Pancreas (tissue), 10 donors: ENCODE data around the gene ARID4A. TPM values are rescaled to one million over a fixed set of nuclear protein-coding genes. Genes with fewer than 3 reads are reported as not detected.

ENCODE experiments used
- ATAC-seq, 4 donors: fragments of 200-7000 bp; cut with Tn5 transposase; one replicate each; pipeline versions ENCODE4 v1.8.0 to v1.9.1; 2020; ENCODE audit warnings: mild to moderate bottlenecking in 4 of 4, moderate library complexity in 4 of 4
- DNase-seq, 6 donors: peaks; one replicate each; pipeline ENCODE4 v3.0.0-alpha.2; 2020
- FAIRE-seq: peaks from 2 replicates; lab custom pipeline; 2012; peaks lifted over from hg19 to GRCh38; lab: Jason Lieb, UNC
- H3K27ac ChIP-seq, 4 donors: fragments of 200-600 bp; sonication (generic); 1 replicate in 3 of 4; 2 replicates in 1 of 4; pipeline versions ENCODE4 v1.5.0 to v1.8.0; 2020
- H3K27me3 ChIP-seq, 4 donors: fragments of 200-600 bp; one replicate each; pipeline ENCODE4 v1.8.0; 2021
- H3K36me3 ChIP-seq, 3 donors: fragments of 200-600 bp; sonication (generic) in 1 of 3; one replicate each; pipeline versions ENCODE4 v1.5.0 to v1.8.0; 2020 to 2021
- H3K4me1 ChIP-seq, 3 donors: fragments of 200-600 bp; one replicate each; pipeline ENCODE4 v1.8.0; 2021
- H3K4me3 ChIP-seq, 4 donors: fragments of 200-600 bp; sonication (generic) in 2 of 4; one replicate each; pipeline versions ENCODE4 v1.5.0 to v1.8.0; 2020 to 2021
- H3K9me3 ChIP-seq, 4 donors: fragments of 200-600 bp; one replicate each; pipeline ENCODE4 v1.8.0; 2021
- WGBS, 2 donors: extraction: QIAGEN DNeasy Blood & Tissue Kit; methylation state at CpG; one replicate each; pipeline ENCODE4 v1.1.7; 2013; 5-methylcytosine and 5-hydroxymethylcytosine counted together
- intact Hi-C, 3 donors: fragments of 100-400 bp; cut with DNase I; formaldehyde crosslinking; loops; one replicate each; pipeline versions ENCODE4 v1.11.1 to v1.14.2; 2022
- polyA plus RNA-seq, 2 donors: library from polyadenylated mRNA; stranded (reverse); fragments of 200-250 nt; gene quantifications; one replicate each; pipeline ENCODE4 v1.2.3, GENCODE V29; 2013
- total RNA-seq, 6 donors: library from RNA; stranded (reverse); fragmentation: NEBNext Ultra II Directional in 4 of 6; extraction: Animal tissue kit (Norgen Biotek cat#: 25700) in 4 of 6; gene quantifications; one replicate each; pipeline versions ENCODE4 v1.2.1 to v1.2.4, GENCODE V29; 2021 to 2023
- TF ChIP-seq, protein P1 (sequence below), 4 donors: fragments of 200-600 bp; sonication (generic) in 3 of 4; IDR thresholded peaks; one replicate each; pipeline versions ENCODE4 v1.5.0 to v1.8.0; 2021; ENCODE audit warnings: antibody characterized with exemption in 4 of 4
- donor health status: healthy with polysubstance abuse.
- donor health status: DM: no; HTN: no; CAD: no; lungs with moderate emphysema.
- donor health status: DM: no; HTN: no; CAD: no.
- donor health status: control.
- donor health status: control.
- donor health status: Bipolar disorder and iron deficiency.
- donor health status: DM: yes; HTN: yes; CAD: no.
- donor health status: DM: no; HTN: no; CAD: no.
- donor health status: DM: no; HTN: no; CAD: no.
- donor health status: DM: yes; HTN: yes; CAD: no.

ARID4A gene
- total and polyA plus RNA-seq, 8 donors = 5.5 to 20.2 (median 11.3) TPM

- Histone ChIP-seq H3K36me3 (no peaks in the 10 kb centered on the region), H3K4me1 (peaks cover 10 to 25% (median 16%) of the 10 kb centered on the region in 3 donors), H3K27ac (peak overlapping the region; percentile 82 to 96 (median 90)), H3K27me3 (no peaks in the 10 kb centered on the region), H3K4me3 (peak overlapping the region; percentile 34 to 67 (median 50)), H3K9me3 (no peaks in the 10 kb centered on the region)
- WGBS, 2 donors = 0% methylated on average over 10 of the region's 10 CpGs
- intact Hi-C loops = loop anchor here in 1 of 3 donors (10.0 kb wide), 1 partner anchor 53 kb away; the partner anchor contains the start of gene PSMA3
- no peak for FAIRE-seq
- DNase-seq = no peak
- ATAC-seq = peak; percentile 0 to 4 (median 2)
- TF ChIP-seq, protein P1, sequence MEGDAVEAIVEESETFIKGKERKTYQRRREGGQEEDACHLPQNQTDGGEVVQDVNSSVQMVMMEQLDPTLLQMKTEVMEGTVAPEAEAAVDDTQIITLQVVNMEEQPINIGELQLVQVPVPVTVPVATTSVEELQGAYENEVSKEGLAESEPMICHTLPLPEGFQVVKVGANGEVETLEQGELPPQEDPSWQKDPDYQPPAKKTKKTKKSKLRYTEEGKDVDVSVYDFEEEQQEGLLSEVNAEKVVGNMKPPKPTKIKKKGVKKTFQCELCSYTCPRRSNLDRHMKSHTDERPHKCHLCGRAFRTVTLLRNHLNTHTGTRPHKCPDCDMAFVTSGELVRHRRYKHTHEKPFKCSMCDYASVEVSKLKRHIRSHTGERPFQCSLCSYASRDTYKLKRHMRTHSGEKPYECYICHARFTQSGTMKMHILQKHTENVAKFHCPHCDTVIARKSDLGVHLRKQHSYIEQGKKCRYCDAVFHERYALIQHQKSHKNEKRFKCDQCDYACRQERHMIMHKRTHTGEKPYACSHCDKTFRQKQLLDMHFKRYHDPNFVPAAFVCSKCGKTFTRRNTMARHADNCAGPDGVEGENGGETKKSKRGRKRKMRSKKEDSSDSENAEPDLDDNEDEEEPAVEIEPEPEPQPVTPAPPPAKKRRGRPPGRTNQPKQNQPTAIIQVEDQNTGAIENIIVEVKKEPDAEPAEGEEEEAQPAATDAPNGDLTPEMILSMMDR (IDR thresholded peaks at IDR 0.05) = no peak
These were observed 968 bp upstream of the ARID4A start for GRCh38 chr14:58297412-58297761.

GRCh38 chr14:58297762-58298476 is 436 bp upstream of the ARID4A start:
- ATAC-seq (peak; percentile 89 to 96 (median 90)), FAIRE-seq (peak; percentile 99), DNase-seq (peak; percentile 93 to 99 (median 98))
- no peaks in the 10 kb centered on the region for H3K9me3 ChIP-seq
- TF ChIP-seq, protein P1 (IDR thresholded peaks at IDR 0.05) = no peak
- H3K27me3 ChIP-seq = no peaks in the 10 kb centered on the region
- peaks cover 10 to 25% (median 16%) of the 10 kb centered on the region in 3 donors for H3K4me1 ChIP-seq
- 1% methylated on average over 40 of the region's 40 CpGs for WGBS, 2 donors
- peak overlapping the region; percentile 87 to 99 (median 92) for H3K4me3 ChIP-seq
- H3K27ac ChIP-seq = peak overlapping the region; percentile 89 to 96 (median 94)
- intact Hi-C loops = loop anchor here in 1 of 3 donors (10.0 kb wide), 1 partner anchor 53 kb away; the partner anchor contains the start of gene PSMA3
- H3K36me3 ChIP-seq = no peaks in the 10 kb centered on the region

GRCh38 chr14:58299401-58300330 is 1.3 kb downstream of the ARID4A start:
- H3K27ac ChIP-seq = peak overlapping the region; percentile 86 to 96 (median 94)
- WGBS, 2 donors = 1 to 3% methylated on average over 48 of the region's 48 CpGs
- TF ChIP-seq, protein P1 (IDR thresholded peaks at IDR 0.05) = no peak

GRCh38 chr14:58301416-58301815 is 3.1 kb downstream of the ARID4A start:
- intact Hi-C loops = no loop called here
- peaks cover 10 to 18% (median 16%) of the 10 kb centered on the region in 3 donors for H3K4me1 ChIP-seq
- H3K36me3 ChIP-seq = peaks cover 0 to 5% (median 3%) of the 10 kb centered on the region in 3 donors
- DNase-seq (no peak), FAIRE-seq (no peak), ATAC-seq (no peak)
- no peaks in the 10 kb centered on the region for H3K27me3 ChIP-seq
- H3K9me3 ChIP-seq = no peaks in the 10 kb centered on the region
- TF ChIP-seq, protein P1 (IDR thresholded peaks at IDR 0.05) = no peak
- H3K4me3 ChIP-seq = no peak overlapping the region
- WGBS, 2 donors = 55 to 67% methylated on average over 3 of the region's 3 CpGs
- no peak overlapping the region for H3K27ac ChIP-seq

More at GRCh38 chr14:58299401-58300330, 1.3 kb downstream of the ARID4A start:
- ATAC-seq (no peak), DNase-seq (peak in 5 of 6 donors; percentile 8 to 72 (median 37)), FAIRE-seq (no peak)
- peaks cover 0 to 3% (median 0%) of the 10 kb centered on the region in 3 donors for H3K36me3 ChIP-seq
- peaks cover 10 to 25% (median 16%) of the 10 kb centered on the region in 3 donors for H3K4me1 ChIP-seq
- no peaks in the 10 kb centered on the region for H3K9me3 ChIP-seq
- H3K27me3 ChIP-seq = no peaks in the 10 kb centered on the region
- intact Hi-C loops = loop anchor here in 1 of 3 donors (10.0 kb wide), 1 partner anchor 55 kb away; the partner anchor contains the start of gene PSMA3
- peak overlapping the region; percentile 87 to 99 (median 92) for H3K4me3 ChIP-seq
